Stimulated activated naive CD8-positive, alpha-beta T cell treated with anti-CD3 and anti-CD28 coated beads, Interleukin-15, Interleukin-2, amounts not matched to agents 100 U/mL and 50 U/mL, for 24 hours (primary cell): Measurements from ENCODE around the gene JAK1.
"Not testable (repeated sequence)": the region's sequence is repeated elsewhere in the genome, so short reads cannot be mapped to it uniquely, and the experiment has no call there.

Source experiments
- ATAC-seq: fragments of 150-1000 bp; cut with Tn5 transposase; one replicate; pipeline ENCODE4 v1.10.0; 2021
- DNase-seq: peaks from one replicate; pipeline ENCODE4 v3.0.0; 2021

Gene JAK1

DNA sequence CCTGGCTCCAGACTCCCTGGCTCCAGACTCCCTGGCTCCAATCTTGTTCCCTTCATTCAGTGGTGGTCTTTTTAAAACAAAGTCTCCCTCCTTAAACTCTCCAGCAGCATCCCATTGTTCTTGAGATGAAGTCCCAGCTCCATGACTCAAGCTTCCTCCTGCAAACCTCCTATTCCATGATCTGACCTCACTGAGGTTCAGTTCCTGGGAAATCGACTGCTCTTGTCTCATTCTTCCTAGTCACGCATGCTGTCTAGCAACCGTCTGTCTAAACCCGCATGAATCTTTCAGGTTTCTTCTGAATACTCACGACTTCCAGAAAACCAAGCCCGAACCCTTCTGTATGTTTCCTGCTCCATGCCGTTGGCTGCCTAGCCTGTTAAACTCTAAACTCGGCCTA is 129.5 kb downstream of the JAK1 start:
- no peak for ATAC-seq
- no peak for DNase-seq

DNA sequence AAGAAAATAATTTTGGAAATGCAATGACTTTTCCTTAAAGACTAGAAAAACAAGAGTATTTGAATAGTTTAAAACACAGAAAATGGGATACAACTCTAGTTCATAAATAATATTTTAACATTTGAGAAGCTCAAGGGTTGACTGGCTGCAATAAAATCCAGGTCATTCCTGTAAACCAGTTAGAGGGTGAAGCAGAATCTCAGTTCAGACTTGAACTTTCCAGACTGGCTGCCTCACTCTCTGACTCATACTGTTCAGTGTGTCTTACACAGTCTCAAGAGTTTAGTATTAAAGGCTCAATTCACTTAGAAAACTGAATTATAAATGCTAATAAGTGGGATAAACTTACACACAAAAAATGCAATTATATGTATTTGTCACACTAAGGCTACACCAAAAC is 131.6 kb downstream of the JAK1 start:
- ATAC-seq (no peak), DNase-seq (no peak)

DNA sequence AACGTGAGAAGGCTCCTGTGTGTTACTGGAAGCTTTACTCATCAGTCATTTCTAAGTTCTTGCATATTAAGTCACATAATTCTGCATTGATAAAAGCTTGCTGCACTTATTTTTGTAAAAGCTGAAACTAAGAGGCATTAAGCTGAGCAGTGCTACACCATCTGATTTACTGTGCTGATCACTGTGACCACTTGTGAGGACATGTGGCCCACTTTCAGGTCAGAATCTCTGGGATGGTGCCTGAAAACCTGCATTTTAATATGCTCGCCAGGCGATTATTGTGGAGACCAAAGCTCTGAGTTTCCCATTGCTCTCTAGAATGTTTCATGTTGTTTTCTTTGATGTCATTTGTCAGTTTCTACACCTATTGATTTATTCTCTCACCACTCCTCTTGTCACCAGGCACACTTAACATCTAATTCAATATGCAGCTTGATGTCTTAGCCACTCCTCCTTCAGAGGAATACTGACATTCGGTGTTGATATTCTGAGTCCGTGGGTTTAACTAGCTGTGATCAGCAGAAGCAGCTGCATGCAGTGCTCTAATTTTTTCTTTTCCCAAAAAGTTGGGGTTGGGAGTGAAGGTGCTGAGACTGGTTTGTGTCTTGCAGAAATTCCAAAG is 136.2 kb downstream of the JAK1 start:
- ATAC-seq, result no peak
- no peak for DNase-seq

DNA sequence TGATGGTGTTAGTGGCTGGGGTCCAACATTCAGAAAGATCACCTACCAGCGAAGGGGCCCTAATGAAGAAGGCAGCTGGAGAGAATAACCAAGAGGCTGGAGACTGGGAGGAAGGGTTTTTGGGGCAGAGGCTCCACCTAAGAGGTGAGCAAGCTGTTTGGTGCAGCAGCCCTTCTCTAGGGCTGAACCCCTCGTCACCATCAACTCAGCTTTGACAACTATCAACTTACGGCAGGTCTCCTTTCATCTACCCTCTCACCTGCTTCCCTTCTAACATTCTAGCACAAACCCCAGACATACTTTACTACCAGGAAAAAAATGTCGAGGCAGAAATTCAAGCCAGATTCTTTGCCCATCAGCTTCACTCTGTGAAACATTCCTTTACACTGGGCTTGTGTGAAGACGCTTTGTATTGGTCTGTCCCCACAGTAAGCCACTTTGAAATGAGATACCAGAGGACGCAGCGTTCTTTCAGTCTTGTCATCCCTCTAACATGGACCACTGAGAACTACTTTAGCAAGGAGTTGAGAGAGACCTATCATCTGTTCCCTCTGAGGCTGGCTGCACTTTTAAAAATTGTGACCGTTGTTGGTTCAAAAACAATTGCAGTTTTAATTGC is 136.8 kb downstream of the JAK1 start:
- ATAC-seq (no peak), DNase-seq (no peak)

DNA sequence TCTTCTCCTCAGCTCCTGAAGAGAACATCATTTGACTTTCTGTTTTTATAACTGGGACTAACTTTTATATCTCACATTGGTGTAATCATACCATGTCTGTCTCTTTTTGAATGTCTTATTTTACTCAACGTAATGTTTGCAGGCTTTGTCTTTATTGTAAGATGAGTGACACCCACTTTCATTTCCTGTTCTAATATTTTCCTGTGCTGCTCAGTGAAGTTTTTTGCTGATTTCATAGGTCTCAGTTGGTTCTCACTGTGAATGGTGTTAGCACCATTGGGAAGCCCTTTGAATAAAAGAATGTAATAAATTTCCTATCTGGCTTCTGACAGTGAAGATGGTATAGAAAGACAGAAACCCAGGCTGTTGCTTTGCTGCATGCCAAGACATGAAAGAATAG is 137.5 kb downstream of the JAK1 start:
- no peak for DNase-seq

DNA sequence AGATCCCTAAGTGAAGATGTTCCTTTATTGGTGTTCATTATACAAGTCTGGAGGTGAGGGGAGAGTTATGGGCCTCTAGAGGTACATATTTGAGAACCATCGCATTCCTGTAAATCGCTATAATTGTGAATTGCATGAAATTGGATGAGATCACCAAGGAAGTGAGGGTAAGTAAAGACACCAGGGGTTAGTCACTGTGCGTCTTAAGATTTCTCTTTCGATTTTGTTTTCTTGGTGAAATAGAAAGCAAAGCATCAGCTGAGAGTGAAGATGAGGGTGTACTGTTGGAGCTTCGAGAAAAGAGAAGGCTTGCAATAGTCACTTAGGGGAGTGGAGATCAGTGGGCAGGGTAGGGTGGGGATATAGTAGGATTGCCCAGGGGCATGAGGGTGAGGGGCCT is 139.4 kb downstream of the JAK1 start:
- peak; percentile 75 for ATAC-seq
- DNase-seq, result no peak

More for the DNA sequence above, 137.5 kb downstream of the JAK1 start:
- peak; percentile 47 for ATAC-seq

DNA sequence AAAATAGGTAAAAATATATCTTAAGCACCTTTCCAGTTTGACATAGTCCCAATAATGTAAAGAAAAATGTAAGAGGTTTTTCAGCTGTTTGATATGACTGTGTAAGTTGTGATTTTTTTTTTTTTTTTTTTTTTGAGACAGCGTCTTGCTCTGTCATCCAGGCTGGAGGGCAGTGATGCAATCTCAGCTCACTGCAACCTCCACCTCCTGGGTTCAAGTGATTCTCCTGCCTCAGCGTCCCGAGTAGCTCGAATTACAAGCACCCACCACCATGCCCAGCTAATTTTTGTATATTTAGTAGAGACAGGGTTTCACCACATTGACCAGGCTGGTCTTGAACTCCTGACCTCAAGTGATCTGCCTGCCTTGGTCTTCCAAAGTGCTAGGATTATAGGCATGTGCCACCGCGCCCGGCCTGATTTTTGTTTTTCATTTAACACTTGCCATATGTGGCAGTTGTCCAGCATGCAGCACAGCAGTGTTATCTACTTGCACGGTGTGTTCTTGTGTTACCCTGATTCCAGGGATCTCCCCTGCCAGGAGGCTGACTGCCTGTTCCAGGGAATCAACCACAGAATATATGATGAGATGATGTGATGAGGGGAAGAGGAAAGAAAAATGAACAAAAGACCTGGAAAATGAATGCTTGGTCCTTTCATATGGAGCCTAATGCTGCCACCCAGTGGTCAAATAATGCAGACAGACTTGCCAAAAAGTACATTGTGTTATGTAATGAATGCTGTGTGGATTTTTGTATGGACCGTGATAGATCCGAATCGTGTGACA is 142.5 kb downstream of the JAK1 start:
- DNase-seq (peak; percentile 59), ATAC-seq (no peak)

DNA sequence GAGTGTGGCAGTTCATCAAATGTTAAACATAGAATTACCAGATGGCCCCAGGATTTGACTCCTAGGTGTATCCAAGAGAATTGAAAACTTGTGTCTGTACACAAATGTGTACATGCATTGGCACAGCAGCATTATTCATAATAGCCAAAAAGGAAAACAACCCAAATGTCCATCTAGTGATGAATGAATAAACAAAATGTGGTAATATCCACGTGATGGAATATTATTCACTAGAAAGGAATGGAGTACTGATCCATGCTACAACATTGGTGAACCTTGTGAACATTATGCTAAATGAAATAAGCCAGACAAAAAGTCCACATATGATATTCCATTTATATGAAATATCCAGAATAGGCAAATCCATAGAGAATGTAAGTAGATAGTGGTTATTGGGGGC is 143.7 kb downstream of the JAK1 start:
- ATAC-seq (no peak), DNase-seq (no peak)

DNA sequence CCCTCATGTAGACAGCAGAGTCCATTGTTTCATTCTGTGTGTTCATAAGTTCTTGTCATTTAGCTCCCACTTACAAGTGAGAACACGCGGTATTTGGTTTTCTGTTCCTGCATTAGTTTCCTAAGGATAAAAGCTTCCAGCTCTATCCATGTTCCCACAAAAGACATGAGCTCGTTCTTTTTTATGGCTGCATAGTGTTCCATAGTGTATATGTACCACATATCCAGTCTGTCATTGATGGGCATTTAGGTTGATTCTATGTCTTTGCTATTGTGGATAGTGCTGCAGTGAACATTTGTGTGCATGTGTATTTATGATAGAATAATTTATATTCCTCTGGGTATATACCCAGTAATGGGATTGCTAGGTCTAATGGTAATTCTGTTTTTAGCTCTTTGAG is 145.8 kb downstream of the JAK1 start:
- not testable (repeated sequence) for ATAC-seq, DNase-seq

DNA sequence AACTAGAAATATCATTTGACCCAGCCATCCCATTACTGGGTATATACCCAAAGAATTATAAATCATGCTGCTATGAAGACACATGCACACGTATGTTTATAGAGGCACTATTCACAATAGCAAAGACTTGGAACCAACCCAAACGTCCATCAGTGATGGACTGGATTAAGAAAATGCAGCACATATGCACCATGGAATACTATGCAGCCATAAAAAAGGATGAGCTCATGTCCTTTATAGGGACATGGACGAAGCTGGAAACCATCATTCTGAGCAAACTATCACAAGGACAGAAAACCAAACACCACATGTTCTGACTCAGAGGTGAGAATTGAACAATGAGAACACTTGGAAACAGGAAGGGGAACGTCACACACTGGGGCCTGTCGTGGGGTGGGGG is 149.0 kb downstream of the JAK1 start:
- not testable (repeated sequence) for DNase-seq, ATAC-seq

DNA sequence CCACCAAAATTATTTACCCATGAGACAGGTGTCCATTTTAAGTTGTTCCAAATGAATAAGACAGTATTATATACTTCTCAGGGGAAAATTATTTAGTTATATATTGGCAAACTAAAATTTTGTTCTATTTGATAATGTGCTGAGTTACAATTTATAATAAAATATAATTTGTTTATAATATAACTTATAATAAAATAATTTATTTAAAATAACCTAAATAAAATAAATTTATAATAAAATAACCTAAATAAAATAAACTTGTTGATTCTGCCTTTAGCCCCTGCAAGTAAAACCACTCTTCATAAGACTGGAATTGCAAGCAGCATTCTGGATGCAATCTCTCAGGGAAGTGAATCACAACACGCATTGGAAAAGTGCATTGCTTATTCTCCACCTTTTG is 151.9 kb downstream of the JAK1 start:
- ATAC-seq, result no peak
- no peak for DNase-seq

DNA sequence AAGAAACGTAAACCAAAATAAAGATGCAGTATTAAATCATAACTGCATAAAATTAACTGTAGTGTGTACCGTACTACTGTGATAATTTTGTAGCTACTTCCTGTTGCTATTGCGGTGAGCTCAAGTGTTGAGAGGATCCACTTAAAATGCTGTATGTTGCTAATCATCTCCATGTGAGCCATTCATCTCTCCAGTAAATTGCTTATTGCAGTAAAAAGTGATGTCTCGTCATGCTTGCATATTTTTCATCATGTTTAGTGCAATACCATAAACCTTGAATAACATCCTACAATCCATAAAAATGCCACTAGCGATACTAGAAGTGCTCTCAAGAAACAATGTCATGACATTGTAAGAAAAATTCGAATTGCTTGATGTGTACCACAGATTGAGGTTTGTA is 155.2 kb downstream of the JAK1 start:
- no peak for ATAC-seq
- no peak for DNase-seq

DNA sequence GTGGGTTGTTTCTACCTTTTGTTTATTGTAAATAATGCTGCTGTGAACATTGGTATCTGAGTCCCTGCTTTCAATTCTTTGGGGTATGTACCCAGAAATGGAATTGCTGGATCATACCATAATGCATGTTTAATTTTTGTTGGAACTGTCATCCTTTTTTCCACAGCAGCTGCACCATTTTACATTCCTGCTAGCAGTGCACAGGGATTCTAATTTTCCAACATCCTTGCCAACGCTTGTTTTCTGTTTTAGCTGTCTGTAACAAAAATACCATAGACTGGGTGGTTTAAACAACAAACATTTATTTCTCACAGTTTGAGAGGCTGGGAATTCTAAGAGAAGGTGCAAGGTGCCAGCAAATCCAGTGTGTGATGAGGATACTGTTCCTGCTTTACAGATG is 156.3 kb downstream of the JAK1 start:
- DNase-seq (no peak), ATAC-seq (no peak)

DNA sequence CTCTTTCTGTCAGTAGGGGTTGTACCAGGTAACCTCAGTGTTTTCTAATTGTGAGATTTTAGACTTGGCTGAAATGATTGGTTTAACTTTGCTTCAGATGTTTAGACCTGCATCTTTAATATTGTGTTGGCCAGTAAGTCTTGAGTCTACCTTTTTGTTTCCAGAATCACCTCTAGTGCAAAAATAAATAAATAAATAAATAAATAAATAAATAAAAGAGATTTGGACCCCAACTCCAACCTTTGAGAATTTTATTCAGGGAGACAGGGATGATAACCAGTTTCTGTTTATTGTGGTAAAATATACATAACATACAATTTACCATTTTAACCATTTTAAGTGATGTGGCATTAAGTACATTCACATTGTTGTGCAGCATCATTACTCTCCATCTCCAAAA is 157.0 kb downstream of the JAK1 start:
- DNase-seq (no peak), ATAC-seq (no peak)

DNA sequence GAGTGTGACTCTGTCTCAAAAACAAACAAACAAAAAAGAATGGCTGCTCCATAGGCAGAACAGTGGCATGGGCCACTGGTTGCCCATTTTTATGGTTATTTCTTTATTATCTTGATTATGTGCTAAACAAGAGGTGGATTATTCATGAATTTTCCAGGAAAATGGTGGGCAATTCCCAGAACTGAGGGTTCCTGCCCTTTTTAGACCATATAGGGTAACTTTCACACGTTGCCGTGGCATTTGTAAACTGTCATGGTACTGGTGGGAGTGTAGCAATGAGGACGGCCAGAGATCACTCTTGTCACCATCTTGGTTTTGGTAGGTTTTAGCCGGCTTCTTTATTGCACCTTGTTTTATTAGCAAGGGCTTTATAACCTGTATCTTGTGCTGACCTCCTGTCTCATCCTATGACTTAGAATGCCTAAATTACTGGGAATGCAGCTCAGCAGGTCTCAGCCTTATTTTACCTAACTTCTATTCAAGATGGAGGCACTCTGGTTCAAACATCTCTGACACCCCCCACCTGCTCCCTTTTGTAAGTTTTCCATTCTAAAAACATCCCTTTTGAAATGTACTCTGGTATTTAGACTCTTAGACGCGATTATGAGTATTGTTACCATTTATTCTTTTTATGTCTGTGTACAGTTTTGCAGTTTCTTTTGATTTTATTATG is 164.4 kb downstream of the JAK1 start:
- ATAC-seq, result no peak
- no peak for DNase-seq

DNA sequence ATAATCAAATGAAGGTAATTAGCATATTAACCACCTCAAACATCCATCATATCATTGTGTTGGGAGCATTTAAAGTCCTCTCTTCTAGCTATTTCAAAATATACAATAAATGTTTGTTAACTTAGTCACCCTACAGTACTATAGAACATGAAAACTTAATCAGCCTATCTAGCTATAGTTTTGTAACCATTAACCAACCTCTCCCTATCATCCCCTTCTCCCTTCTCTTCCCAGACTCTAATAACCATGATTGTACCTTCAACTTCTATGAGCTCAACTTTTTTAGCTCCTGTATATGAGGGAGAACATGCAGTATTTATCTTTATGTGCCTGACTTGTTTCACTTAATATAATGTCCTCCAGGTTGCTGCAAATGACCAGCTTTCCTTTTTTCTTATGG is 167.5 kb downstream of the JAK1 start:
- no peak for ATAC-seq
- DNase-seq, result no peak

DNA sequence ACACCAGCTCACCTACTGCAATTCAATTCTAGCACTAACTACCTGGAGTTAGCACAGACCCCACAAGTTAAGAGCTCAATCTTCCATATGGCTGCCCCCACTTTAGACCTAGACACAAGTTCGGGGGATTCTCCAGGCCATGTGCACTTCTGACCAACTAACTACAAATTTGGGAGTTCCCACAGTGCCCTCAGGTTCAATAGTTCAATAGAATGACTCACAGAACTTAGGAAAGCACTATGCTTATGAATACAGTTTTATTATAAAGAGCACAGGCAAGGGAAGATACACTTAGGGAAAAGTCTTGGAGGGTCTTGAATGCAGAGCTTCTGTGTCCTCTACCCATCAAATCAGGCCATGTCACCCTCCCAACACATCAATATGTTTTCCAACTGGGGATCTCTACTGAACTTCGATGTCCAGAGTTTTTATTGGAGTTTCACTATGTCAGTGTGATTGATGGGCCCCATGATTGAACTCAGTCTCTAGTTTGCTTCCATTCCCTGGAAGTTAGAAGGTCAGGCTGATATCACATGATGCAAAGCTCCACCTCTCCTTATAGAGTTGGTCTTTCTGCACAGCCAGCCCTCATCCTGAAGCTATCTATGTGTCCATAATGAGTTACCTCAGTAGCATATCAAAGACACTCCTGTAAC is 175.4 kb downstream of the JAK1 start:
- ATAC-seq, result no peak
- DNase-seq, result no peak
